RKO (cell line): Measurements from ENCODE around the gene MVK.

Source experiments
- DNase-seq: peaks from one replicate; pipeline ENCODE4 v3.0.0-alpha.2; 2016; ENCODE audit warnings: low spot score

Gene MVK

DNA sequence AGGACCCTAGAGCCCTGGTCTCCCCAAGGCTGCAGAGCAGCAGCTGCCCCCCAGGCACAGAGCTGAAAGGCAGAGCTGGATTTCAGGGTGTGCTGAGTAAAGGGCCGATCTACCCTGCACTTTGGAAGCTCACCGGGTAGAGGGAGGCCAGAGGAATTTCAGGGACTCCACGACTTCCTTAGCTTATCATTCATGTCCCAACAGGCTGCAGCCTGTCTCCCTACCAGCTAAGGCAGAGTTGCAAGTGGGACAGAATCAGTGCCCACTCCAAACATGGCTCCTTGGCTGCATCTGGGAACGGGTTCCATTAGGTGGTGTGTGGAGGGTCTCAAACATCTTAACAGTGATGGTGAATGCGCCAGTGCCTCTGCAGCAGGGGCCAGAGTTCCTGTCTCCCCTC, 27.8 kb upstream of the MVK start:
- no peak for DNase-seq

DNA sequence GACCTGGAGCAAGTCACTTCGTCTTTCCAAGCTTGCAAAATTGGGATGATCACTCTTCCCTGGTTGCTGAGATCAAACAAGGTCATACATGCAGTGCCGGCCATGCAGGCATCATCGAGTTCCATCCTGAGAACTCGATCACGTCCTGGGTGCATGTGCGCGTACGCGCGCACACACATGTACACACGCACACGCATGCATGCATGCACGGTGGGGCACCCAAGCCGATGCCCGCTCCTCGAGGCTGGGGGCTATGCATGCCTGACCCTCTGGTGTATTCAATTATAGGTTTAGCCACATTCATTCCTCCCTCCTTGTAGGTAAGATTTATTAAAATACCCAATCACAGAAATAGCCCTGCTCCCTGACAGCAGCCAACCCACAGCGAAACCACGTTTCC, 26.3 kb upstream of the MVK start:
- no peak for DNase-seq

DNA sequence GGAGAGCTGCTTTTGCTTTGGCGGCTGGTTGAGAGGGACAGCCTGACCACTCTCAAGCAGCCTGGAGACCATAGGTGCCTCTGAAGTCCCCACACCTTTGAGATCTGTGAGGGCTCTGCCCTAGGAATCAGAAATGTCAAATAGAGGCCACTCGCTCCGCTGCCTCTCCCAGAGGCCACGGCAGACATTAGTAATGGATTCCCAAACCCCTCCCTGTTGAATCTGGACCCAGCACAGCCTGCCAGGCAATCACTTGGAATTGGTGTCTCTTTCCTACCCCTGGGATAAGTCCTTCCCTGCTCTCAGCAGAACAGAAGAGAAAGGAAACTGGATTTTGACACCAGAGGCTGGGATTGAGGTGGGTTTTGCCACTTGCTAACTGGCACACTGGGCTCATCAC, 25.3 kb upstream of the MVK start:
- no peak for DNase-seq

DNA sequence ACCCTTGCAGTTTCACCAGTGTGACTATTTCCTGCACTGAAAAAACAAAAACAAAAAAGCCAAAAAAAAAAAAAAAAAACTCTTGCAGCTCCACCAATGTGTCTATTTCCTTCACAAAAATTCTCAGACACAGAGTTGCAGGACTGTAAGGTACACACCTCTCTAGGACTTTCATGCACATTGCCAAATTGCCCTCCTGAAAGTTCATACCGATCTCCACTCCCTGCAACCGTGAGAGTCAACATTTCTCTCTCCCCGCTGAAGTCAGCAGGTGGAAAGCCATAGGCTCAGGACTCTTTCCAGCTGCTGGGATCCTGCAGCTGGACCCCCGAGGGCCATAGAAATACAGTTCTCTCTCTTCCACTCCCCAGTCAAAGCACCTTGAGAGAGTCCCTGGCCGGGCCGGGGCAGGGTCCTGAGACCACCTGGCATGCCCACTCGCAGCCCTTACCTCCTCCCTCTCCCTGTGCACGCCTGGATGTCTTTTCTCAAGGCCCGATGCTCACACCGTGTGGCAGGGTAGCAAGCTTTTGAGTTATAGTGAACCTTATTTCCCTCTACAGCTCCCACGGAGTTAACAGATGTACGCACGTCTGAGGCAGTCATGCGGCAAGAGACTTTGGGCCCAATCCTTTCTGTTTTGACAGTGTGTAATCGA, 23.9 kb upstream of the MVK start:
- no peak for DNase-seq

DNA sequence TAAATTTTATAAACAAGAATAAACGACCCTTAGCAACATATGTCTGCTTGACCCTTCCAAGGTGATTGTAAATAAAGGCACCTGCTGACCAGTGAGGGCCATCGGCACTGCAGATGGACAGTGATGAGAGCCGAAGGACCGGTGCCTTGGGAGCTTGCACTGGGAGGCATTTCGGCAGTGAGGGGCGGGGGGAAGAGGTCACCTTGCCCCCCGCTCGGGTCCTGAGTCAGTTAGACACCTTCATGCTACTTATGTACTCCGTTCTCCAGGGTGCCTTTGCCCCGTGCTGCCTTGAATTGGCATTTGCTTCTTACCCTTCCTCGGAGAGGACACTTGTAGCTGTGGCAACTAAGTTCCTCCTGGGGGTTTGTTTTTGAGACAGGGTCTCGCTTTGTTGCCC, 23.3 kb upstream of the MVK start:
- no peak for DNase-seq

DNA sequence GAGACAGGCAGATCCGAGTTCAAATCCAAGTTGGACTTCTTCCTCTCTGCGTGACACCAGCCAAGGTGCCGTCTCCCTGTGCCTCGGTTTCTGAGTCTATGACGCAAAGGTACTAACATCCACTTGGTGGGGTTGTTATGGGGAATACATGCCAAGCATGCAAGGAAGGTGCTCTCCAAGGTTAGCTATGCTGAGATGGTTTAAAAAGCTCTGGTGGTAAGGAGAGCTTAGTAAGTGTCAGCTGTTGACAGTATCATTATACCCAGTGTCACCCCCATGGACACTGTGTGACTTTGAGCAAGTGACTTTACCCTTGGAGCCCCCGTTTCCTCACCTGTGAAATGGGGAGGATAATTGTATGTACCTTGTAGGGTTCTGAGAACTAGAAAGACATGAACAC, 22.5 kb upstream of the MVK start:
- DNase-seq, result no peak

DNA sequence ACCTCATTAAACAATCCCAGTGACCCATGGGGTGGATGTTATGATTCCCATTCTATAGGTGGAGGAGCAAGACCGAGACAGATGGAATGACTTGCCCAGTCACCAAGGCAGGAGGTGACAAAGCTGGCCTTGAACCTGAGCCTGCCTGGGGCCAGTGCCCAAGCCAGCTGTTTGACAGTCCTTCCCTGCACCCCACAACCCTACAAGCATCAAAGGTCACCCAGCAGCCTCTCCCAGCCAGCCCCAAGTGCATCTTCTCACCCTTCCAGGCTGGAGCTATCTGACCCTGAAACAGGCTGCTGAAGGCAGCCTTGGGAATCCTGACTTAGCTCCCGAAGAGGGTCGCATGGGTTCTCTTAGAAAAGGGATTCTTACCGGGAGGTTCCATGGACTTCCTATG, 20.6 kb upstream of the MVK start:
- DNase-seq, result no peak

DNA sequence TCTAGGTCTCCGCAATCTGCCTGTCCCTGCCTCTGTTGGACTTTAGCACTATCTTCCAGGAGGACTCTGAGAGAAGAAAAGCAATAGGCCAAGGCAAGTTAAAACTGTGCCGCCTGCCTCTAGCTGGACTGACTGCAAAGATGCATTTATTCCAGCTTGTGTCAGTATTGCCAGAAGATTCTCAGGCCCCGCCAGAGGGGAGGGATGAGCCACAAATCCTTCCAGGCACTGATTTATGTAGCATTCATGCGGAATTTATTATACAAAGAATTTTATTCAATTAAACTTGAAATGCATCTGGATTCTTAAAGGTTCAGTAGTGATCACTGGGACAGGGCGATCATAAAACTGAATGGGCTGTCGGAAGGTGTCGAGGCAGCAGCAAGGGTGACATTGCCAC, 20.1 kb upstream of the MVK start:
- DNase-seq, result no peak

DNA sequence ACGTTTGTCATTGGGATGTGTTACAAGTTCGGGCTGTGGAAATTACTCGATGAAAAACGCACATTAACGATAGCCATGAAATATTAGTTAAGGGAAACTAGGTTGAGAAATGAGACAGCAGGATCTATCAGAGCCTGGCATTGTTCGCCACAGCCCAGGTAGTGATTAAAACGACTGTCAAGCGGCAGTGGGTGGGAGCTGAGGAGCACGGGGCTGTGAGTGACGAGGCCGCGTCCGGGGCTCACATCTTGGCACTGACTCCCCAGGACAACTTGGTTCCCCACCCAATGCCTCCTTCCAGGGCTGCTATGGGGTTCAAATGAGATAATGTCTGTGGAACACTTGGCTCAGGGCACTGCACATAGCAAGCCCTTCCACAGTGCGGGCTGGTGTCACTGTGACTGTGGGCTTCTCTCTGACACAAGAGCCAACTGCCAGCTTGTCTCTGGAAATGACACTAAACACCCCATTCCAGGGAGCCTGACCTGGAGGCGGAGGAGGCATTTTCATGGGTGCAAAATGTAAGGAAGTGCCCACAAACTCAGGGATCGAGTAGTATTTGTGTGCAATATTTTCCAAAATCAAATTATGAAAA, 19.6 kb upstream of the MVK start:
- DNase-seq, result no peak

DNA sequence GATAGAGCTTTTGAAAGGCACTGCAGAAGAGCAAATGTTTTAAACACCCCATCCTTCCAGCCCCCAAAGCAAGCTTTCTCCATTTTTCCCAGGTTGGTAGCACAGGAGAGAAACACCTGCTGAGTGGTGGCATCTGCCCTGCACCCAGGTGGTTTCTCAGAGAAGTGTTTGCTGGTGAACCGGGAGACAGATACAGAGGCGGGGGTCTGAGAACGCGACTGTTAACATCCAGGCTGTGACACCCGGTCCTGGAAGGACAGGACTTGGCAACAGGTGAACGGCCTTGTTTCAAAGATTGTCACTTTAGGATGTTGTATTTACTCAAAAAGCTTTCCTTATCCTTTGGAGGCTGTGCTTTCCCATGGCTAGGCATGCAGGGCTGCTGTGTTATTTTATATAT, 18.8 kb upstream of the MVK start:
- DNase-seq, result no peak

DNA sequence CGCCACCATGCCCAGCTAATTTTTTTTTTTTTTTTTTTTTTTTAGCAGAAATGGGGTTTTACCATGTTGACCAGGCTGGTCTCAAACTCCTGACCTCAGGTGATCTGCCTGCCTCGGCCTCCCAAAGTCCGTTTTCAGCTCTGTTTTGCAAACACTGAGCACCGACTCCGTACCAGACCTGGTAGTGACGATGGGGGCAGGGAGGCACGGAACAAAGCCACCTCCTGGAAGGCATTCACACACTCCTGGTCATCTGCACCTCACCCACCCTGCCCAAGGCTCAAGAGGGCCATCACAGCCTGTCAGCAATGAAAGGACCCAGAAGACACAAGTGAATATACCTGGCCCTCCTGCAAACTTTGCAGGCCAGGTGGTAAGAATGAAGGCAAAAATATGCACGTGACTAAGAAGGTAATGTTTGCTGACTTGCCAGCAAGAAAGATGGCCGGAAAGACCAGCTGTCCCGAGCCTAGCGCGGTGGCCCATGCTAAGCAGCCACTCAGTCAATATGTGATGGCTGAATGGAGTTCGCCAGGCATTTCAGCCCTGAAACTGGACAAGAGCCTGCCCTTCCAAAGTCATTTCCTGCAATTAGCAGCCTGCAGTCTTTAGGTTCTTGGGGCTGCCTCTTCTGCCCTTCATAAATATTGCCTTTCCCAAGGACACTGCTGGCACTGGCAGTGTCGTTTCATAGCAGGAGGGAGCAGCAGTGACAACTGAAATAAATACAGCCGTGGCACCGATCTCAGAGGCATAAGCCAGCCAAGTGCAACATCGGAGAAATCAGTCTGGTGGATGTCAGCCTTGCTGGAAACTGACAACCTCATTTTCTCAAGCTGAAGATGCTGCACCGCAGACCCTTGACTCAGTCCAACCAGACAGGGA, 17.9 kb upstream of the MVK start:
- DNase-seq, result no peak

DNA sequence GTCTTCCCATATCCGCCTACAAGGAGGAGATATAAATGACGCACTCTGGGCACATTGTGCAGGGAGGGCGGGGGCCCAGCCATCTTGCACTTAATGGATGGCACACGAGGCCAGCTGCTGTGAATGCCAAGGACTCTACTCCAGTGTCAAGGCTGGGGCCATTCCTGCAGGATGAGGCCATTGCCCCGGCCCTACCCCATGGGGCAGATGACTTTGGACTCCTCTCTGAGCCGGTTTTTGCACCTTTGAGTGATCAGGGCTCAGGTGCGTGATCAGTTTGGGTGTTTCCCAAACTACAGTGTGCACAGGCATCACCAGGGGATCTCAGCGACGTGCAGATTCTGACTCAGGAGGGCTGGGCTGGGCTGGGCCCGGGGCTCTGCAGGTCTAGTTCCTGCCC, 16.4 kb upstream of the MVK start:
- DNase-seq, result no peak

DNA sequence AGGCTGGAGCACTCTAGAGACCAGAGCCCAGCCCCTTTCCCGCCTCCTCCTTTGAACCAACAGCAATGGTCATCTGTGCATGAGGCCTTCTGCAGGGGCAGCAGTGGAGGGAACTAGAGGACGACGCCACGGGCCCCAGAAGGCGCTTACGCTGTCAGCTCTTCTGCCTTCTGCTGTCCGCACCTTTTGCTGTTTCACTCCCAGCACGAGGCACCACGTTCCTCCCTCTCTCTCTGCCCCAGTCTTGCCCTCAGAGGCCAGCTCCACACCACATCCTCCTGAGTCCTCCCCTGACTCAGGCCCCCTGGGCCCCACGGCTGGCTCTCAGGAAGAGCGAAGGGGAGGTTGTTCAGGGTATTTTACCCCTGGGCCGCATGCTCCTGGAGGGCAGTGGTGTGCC, 15.8 kb upstream of the MVK start:
- no peak for DNase-seq

DNA sequence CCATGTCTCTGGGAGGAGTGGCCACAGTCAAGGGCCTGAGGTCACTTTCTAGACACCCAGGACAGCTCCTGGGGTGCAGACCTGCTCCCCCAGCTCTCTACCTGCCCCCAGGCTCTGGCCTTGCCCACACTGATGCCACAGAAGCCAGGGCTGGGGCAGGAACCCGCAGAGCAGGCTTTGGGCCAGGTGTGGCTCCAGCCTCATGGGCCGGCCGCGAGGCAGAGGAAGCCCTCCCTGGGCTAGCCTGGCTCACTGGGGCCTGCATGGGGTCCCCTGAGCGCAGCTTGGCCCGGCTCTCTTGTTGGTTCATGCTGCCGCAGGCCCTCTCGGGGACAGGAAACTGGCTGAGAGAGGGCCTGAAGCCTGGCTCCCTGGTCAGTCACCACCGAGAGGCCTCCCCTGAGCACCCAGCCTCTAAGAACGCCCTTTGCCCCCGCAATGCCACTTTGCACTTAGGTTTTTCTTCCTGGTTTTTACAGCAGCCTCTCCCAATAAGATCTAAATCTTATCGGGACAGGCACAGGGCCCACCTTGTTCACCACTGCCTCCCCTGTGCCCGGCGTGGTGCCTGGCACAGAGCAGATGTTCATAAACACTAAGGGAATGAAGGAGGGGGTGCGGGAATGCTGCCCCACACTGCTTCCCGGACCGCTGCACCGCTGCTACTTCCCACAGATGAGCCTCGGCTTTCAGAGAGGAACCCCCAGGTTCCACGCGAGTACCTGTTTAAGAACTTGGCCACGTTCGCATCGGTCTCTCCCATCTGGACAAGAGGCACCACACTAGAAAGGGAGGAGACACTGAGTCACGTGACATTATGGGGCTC, 15.0 kb upstream of the MVK start:
- no peak for DNase-seq

DNA sequence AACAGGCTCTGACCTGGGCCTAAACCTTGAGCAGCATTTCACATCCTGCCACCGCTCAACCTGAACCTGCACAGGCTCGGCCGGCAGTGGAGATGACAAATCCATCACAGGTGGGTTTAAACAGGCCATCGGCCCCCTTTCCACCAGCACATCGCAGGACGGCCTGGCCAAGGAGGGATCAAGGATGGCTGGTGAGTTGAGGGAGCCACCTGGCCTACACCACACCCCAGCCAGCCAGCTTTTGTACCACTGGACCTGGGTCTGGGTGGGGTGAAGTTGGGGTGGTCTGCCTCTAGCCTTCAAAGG, 14.4 kb upstream of the MVK start:
- no peak for DNase-seq

DNA sequence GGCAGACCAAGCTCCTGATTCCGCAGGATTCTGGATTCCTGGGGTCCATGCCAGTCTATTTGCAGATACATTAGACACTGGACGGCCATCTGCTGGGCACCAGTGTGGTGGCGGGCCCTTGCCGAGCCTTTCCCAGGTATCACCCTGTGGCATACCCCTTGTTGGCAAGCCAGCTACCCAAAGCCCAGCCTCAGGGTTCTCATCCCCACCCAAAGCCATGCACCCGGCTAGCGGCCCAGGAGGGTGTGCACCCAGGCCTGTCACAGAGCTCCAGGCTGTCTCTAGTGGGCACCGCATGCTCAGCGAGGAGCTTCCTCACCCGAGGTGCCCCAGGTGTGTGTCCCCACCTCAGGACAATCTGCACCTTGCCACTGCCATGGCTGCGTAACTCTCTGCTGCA, 14.0 kb upstream of the MVK start:
- no peak for DNase-seq

DNA sequence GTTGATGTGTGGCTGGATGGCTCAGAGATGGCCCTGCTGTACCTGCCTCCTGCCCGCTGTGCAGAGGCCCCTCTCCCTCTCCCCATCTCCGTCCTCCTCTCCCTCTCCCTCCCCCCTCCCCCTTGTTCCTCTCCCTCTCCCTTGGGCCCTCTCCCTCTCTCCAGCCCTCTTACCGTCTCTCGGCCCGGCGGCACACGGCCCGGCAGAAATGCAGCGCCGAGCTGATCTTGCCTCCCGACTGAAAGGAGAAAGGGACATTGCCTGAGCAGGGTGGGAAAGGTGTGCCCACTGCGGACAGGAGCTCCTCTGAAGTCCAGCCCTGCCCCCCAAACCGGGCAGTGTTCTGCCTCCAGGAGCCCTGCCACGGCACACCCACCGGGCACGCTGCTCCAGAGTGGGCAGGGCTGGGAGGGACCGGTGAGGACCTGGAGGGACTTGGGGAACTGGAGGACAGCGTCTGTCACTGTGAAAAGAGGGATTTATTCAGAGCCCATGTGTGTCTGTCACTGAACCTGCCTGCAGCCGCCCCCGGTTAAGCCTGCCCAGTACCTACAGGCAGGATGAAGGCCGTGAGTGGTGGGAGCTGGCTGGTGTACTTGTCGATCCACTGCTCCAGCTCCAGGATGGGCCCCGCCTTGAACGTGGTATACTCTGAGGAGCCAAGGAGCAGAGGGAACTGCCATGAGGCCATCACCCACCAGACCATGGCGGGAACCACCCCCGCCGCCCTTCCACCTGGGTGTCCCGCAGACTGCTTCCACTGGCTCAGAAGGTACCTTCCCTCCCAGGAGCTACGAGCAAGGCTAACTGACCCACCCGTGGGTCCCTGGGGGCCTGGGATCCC, 12.5 kb upstream of the MVK start:
- DNase-seq, result no peak

DNA sequence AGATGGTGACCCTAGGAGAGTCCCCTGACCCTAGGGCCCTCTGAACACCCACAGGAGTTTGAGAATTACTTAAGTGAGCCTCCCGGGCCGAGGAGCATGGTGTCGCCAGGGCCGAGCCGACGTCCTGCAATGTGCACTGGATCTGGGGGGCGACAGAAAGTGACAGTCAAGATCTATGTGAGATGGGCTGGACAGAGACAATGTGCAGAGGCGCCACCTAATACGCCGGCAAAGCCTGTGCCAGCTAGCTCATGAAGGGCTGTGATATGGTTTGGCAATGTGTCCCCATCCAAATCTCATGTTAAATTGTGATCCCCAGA, 11.9 kb upstream of the MVK start:
- DNase-seq, result no peak

DNA sequence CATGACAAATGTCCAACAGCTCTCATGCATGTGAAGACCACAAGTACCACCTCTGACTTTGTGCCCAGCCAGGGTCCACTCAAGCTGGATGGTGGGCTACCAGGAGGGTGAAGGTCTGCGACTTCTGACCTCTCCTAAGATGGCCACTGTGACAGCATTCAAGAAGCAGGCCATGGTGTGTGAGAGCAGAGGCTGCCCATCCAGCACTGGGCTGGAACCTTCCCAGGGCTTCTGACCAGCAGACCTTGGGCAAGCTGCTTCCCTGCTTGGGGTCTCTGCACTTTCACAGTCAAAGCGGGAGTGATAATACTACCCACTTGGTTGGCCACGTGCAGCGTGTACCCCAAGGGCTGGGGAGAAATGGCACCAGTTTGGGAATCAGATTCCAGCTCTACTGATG, 10.7 kb upstream of the MVK start:
- DNase-seq, result no peak

DNA sequence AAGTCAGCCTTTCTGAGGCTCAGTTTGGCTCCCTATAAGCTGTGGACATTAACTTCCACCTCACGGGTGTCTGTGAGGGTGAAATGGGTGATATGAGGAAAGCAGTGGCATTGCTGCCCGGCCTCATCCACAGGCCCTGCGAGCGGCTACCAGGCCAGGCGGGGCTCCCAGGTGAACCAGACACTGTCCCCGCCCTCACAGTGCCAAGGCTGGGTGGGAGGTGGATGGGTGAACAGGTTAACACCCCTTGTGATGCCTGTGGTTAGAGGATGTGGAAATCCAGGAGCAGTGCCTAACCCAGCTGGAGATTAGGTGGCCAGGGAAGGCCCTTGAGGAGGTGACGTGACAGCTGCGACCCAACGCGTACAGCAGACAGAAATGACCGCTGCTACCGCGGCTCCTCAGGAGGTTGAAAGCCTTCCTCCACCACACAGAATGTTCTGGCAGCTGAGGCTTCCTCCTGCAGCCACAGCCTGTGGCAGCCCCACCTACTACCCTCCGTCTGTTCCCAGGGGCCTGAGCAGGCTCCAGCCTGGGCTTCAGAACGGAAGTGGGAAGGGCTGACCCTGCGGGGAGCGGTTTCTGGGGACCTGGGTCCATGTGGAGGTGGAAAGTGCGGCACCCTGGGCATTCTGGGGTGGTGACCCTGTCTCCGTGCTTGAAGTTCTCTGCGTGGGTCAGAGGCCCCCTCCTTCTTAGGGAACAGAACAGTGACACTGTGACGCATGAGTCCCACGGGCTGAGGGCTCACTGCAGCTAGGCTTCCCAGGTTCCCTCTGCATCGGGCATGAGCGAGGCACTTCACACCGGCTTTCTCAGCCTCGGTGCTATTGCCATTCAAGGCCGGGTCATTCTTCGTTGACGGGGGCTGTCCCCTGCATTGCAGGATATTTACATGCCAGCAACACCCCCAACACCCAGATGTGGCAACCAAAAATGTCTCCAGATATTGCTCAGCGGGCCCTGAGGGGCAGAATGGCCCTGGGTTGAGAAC, 10.0 kb upstream of the MVK start:
- DNase-seq, result no peak

DNA sequence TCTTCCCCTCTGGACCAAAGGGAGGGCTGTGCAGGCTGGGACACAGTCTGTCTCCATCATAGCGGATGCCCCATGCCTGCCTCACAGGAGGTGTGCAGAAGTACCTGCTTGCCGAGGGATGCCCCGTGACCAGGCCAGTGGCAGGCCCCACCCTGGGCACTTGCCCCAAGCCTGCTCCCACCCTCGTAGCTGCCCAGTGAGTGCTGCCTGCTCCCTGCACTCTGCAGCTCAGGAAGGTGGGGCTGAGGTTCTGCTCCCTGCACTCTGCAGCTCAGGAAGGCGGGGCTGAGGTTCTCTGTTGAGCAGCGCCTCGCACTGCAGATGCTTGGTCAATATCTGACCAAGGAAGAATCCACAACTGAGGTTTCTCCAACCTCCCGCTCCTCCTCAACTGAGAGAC, 7.2 kb upstream of the MVK start:
- DNase-seq, result no peak
